HG03558 (cell line): ENCODE data around the gene TMEM204.
"Not testable (repeated sequence)": the region's sequence is repeated elsewhere in the genome, so short reads cannot be mapped to it uniquely, and the experiment has no call there.

Experiments used
- ATAC-seq: cut with Tn5 transposase; IDR thresholded peaks from one replicate; pipeline ENCODE4 v1.9.1; 2021; ENCODE audit warnings: moderate number of reproducible peaks; ENCODE audit not compliant: unreplicated experiment; ENCODE audit errors: extremely low read depth

Gene TMEM204

GRCh38 chr16:1581804-1582203 lies 48.3 kb downstream of the TMEM204 start:
- no peak for ATAC-seq

GRCh38 chr16:1583180-1583579 lies 49.7 kb downstream of the TMEM204 start:
- no peak for ATAC-seq

- ATAC-seq = no peak
Measured at GRCh38 chr16:1584926-1585484, 51.5 kb downstream of the TMEM204 start.

- ATAC-seq = no peak
Measured at GRCh38 chr16:1590366-1590765, 56.9 kb downstream of the TMEM204 start.

- no peak for ATAC-seq
Measured at GRCh38 chr16:1590930-1591705, 57.7 kb downstream of the TMEM204 start.

- ATAC-seq = no peak
Measured at GRCh38 chr16:1592446-1592845, 59.0 kb downstream of the TMEM204 start.

GRCh38 chr16:1595511-1595910 lies 62.0 kb downstream of the TMEM204 start:
- not testable (repeated sequence) for ATAC-seq

- ATAC-seq = no peak
Measured at GRCh38 chr16:1596516-1596915, 63.0 kb downstream of the TMEM204 start.

GRCh38 chr16:1597154-1597553 lies 63.7 kb downstream of the TMEM204 start:
- ATAC-seq = no peak

- ATAC-seq = no peak
Measured at GRCh38 chr16:1601031-1601430, 67.6 kb downstream of the TMEM204 start.

GRCh38 chr16:1601489-1601888 lies 68.0 kb downstream of the TMEM204 start:
- ATAC-seq = no peak

- ATAC-seq = no peak
Measured at GRCh38 chr16:1602285-1602684, 68.8 kb downstream of the TMEM204 start.
